Measurements from ENCODE around the gene SLC6A3. TPM values are rescaled to one million over a fixed set of nuclear protein-coding genes. Genes with fewer than 3 reads are reported as not detected.
"Not testable (repeated sequence)": the region's sequence is repeated elsewhere in the genome, so short reads cannot be mapped to it uniquely, and the experiment has no call there.

The SLC6A3 gene
- total RNA-seq, 4 donors from 2014 or later: 0.20 to 0.90 TPM; not detected in 2

DNA sequence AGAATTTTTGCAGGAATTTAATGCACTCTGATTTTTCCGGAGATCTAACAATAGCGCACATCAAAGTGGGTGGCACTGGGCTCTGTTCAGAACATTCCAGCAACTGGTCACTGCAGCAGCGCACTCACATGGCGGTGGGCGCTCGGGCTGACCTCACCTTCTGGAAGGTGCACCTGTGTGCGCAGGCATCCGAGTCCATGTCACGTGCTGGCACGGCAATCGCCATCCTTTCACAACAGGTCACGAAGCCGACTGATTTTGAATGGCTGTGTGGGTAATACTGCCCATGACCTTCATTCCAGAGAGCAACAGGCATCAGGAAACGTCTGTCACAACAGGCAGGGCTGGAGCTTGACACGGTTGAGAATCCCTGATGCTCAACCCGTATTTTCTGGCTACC lies 81.7 kb downstream of the SLC6A3 start:
- no peak for DNase-seq (ENCODE audit: low spot score in 2 of 2)
- Histone ChIP-seq H3K36me3 (no peaks in the 10 kb centered on the region), H3K4me1 (no peaks in the 10 kb centered on the region), H3K27ac (no peak overlapping the region), H3K4me3 (no peak overlapping the region), H3K9me3 (no peaks in the 10 kb centered on the region), H3K27me3 (peaks cover 0 to 36% of the 10 kb centered on the region in 2 donors)
- 75 to 79% methylated on average over 16 of the region's 16 CpGs for WGBS, 2 donors
- TF ChIP-seq EP300 (IDR thresholded peaks at IDR 0.05) (no peak), POLR2A (IDR thresholded peaks at IDR 0.05) (no peak)
- TF ChIP-seq, protein P1, sequence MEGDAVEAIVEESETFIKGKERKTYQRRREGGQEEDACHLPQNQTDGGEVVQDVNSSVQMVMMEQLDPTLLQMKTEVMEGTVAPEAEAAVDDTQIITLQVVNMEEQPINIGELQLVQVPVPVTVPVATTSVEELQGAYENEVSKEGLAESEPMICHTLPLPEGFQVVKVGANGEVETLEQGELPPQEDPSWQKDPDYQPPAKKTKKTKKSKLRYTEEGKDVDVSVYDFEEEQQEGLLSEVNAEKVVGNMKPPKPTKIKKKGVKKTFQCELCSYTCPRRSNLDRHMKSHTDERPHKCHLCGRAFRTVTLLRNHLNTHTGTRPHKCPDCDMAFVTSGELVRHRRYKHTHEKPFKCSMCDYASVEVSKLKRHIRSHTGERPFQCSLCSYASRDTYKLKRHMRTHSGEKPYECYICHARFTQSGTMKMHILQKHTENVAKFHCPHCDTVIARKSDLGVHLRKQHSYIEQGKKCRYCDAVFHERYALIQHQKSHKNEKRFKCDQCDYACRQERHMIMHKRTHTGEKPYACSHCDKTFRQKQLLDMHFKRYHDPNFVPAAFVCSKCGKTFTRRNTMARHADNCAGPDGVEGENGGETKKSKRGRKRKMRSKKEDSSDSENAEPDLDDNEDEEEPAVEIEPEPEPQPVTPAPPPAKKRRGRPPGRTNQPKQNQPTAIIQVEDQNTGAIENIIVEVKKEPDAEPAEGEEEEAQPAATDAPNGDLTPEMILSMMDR (IDR thresholded peaks at IDR 0.05): no peak

DNA sequence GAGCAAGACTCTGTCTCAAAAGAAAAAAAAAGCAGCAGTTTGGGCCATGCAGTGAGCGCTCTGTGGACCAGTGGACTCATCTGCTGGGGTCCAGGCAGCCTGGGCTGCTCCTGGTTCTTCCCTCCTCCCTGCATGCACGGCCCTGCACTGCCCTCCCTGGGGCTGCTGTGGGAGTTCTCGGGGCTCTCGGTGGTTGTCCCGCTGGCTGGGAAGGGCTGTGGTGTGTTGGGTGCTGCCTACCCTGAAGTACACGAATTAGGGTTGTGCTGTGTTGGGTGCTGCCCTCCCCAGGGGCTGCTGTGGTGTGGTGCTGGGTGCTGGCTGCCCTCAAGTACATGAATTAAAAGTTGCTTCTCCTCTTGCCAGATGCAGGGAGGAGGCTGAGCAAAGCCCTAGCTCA lies 82.1 kb downstream of the SLC6A3 start:
- Histone ChIP-seq H3K9me3 (no peaks in the 10 kb centered on the region), H3K4me1 (no peaks in the 10 kb centered on the region), H3K4me3 (no peak overlapping the region), H3K36me3 (no peaks in the 10 kb centered on the region), H3K27ac (no peak overlapping the region), H3K27me3 (peaks cover 0 to 33% of the 10 kb centered on the region in 2 donors)
- no peak for DNase-seq (ENCODE audit: low spot score in 2 of 2)
- TF ChIP-seq, protein P1 (IDR thresholded peaks at IDR 0.05): no peak
- no peak for TF ChIP-seq POLR2A (IDR thresholded peaks at IDR 0.05)
- TF ChIP-seq EP300 (IDR thresholded peaks at IDR 0.05): no peak
- WGBS, 2 donors: 40 to 58% methylated on average over 6 of the region's 6 CpGs

DNA sequence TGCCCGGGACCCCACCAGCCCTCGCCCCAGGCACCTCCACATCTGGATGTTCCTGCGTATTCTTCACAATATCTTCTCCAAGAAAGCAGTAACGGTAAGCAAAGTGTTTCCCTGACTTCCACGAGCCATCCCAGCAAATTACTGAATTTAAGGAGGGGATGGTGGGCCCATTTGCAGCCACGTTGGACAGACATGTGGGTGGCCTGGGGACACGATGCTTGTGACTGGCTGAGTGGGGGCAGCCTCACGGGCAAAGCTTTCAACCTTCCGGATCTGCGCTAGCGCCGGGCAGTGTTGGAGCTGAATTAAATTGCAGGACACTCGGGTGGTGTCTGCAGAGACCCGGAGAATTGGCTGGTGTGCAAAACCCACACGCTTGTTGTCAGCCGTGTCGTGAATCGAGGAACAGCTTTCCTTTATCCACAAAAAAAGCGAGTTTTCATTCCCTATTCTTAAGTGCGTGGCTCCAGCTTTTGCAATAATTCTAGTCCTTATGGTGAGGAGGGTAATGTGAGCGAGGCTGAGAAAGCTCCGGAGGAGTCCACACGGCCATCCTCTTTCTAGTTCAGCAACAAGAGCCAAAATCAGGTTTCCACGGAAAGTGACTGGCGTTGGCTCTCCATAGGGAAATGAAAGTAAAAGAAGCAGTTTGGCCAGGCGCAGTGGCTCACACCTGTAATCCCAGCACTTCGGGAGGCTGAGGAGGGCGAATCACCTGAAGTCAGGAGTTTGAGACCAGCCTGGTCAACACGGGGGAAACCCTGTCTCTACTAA lies 82.8 kb downstream of the SLC6A3 start:
- Histone ChIP-seq H3K27me3 (peaks cover 0 to 29% of the 10 kb centered on the region in 2 donors), H3K27ac (no peak overlapping the region), H3K9me3 (no peaks in the 10 kb centered on the region), H3K4me1 (no peaks in the 10 kb centered on the region), H3K4me3 (no peak overlapping the region), H3K36me3 (no peaks in the 10 kb centered on the region)
- TF ChIP-seq EP300 (IDR thresholded peaks at IDR 0.05) (no peak), POLR2A (IDR thresholded peaks at IDR 0.05) (no peak)
- TF ChIP-seq, protein P1 (IDR thresholded peaks at IDR 0.05): no peak
- no peak for DNase-seq (ENCODE audit: low spot score in 2 of 2)
- 83% methylated on average over 29 of the region's 29 CpGs for WGBS, 2 donors

DNA sequence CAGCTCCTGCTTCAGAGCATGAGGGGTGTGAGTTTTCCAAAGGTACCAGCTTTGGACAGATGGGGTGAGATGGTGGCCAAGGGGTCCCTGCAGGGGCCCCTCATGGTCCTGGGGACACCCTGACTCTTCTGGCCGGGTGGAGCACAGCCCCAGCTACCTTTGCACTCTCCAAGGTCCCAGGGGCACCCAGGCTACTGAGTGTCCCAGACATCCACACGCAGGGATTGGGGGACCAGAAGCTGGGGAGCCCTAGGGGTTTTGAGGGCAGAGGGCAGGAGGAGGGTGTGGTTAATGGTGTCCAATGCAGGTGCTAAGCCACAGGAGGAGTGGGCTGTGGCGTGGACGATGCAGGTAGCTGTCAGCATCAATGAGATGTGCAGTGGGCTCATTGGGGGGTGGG lies 84.4 kb downstream of the SLC6A3 start:
- peaks cover 0 to 29% of the 10 kb centered on the region in 2 donors for H3K27me3 ChIP-seq
- 69 to 77% methylated on average over 4 of the region's 4 CpGs for WGBS, 2 donors
- H3K27ac ChIP-seq: no peak overlapping the region

DNA sequence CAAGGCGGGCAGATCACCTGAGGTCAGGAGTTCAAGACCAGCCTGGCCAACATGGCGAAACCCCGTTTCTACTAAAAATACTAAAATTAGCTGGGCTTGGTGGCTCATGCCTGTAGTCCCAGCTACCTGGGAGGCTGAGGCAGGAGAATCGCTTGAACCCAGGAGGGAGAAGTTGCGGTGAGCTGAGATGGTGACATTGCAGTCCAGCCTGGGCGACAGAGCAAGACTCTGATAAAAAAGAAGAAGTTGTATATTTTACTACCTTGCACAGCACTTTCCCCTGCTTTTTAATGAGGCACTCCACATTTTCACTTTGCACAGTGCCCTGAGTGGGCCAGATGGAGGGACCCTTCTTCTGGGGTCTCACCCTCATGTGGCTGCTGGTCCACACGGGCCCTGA lies 84.9 kb downstream of the SLC6A3 start:
- H3K4me1 ChIP-seq; H3K4me3 ChIP-seq; DNase-seq (ENCODE audit: low spot score in 2 of 2); H3K36me3 ChIP-seq; H3K9me3 ChIP-seq; H3K27ac ChIP-seq: not testable (repeated sequence)
- 78 to 81% methylated on average over 7 of the region's 7 CpGs for WGBS, 2 donors
- H3K27me3 ChIP-seq: peaks cover 0 to 29% of the 10 kb centered on the region in 2 donors

More for the DNA sequence above, 84.4 kb downstream of the SLC6A3 start:
- Histone ChIP-seq H3K4me3 (no peak overlapping the region), H3K4me1 (no peaks in the 10 kb centered on the region), H3K36me3 (no peaks in the 10 kb centered on the region), H3K9me3 (no peaks in the 10 kb centered on the region)
- TF ChIP-seq POLR2A (IDR thresholded peaks at IDR 0.05) (no peak), EP300 (IDR thresholded peaks at IDR 0.05) (no peak)
- TF ChIP-seq, protein P1 (IDR thresholded peaks at IDR 0.05): no peak
- DNase-seq (ENCODE audit: low spot score in 2 of 2): no peak

Measured in tibial nerve (tissue), 4 donors.